Natural killer cell (primary cell): Measurements from ENCODE around the gene ZNF419. TPM values are rescaled to one million over a fixed set of nuclear protein-coding genes. Genes with fewer than 3 reads are reported as not detected.
A peak's percentile ranks its signal among the peaks of the same experiment; 100 is the strongest.

Experiments
- ATAC-seq, 3 donors: fragments of 150-1000 bp in 2 of 3; fragments of 200-7000 bp in 1 of 3; cut with Tn5 transposase; 1 replicate in 1 of 3; 2 replicates in 2 of 3; pipeline ENCODE4 v1.10.0; 2021; ENCODE audit warnings: mild to moderate bottlenecking in 2 of 3, moderate library complexity in 2 of 3
- DNase-seq, 2 donors: peaks; one replicate each; pipeline versions ENCODE4 v3.0.0 to v3.0.0-alpha.2; 2013 to 2021; ENCODE audit warnings: mixed read lengths in 1 of 2
- H3K27ac ChIP-seq: one replicate; pipeline ENCODE4 v1.5.1; 2013; ENCODE audit warnings: mild to moderate bottlenecking, low read length
- H3K27me3 ChIP-seq: one replicate; pipeline ENCODE4 v1.6.1; 2013; ENCODE audit warnings: low read length; ENCODE audit not compliant: control insufficient read depth, insufficient read depth
- H3K36me3 ChIP-seq: one replicate; pipeline ENCODE4 v1.6.1; 2013; ENCODE audit warnings: low read length; ENCODE audit not compliant: control insufficient read depth, insufficient read depth
- H3K4me1 ChIP-seq: one replicate; pipeline ENCODE4 v1.6.1; 2013; ENCODE audit warnings: low read length; ENCODE audit not compliant: control insufficient read depth, insufficient read depth
- H3K4me3 ChIP-seq: one replicate; pipeline ENCODE4 v1.5.1; 2013; ENCODE audit warnings: low read length
- H3K9me3 ChIP-seq: one replicate; pipeline ENCODE4 v1.6.1; 2013; ENCODE audit warnings: low read length; ENCODE audit not compliant: control insufficient read depth, insufficient read depth
- H3K27ac Mint-ChIP-seq, 2 donors: one replicate each; pipeline ENCODE4 v1.8.0; 2022; ENCODE audit warnings: mild to moderate bottlenecking in 2 of 2, mixed read lengths in 2 of 2, moderate library complexity in 1 of 2
- H3K27me3 Mint-ChIP-seq, 2 donors: one replicate each; pipeline ENCODE4 v1.8.0; 2022; ENCODE audit warnings: low read depth in 2 of 2, mixed read lengths in 2 of 2
- H3K36me3 Mint-ChIP-seq: one replicate; pipeline ENCODE4 v1.8.0; 2022; ENCODE audit warnings: mixed read lengths
- H3K4me1 Mint-ChIP-seq, 2 donors: one replicate each; pipeline ENCODE4 v1.8.0; 2022; ENCODE audit warnings: mixed read lengths in 2 of 2
- H3K4me3 Mint-ChIP-seq: one replicate; pipeline ENCODE4 v1.8.0; 2022; ENCODE audit warnings: mild to moderate bottlenecking, moderate library complexity, mixed read lengths
- H3K9me3 Mint-ChIP-seq, 2 donors: one replicate each; pipeline ENCODE4 v1.8.0; 2022; ENCODE audit warnings: mixed read lengths in 2 of 2
- CTCF ChIP-seq: fragments of 200-600 bp; IDR thresholded peaks from one replicate; pipeline ENCODE4 v1.8.0; 2022; ENCODE audit warnings: antibody characterized with exemption
- WGBS: methylation state at CpG from one replicate; pipeline ENCODE4 v1.1.7; 2013; ENCODE audit warnings: missing lambda C conversion rate; ENCODE audit not compliant: insufficient coverage; 5-methylcytosine and 5-hydroxymethylcytosine counted together
- intact Hi-C: fragments of 100-400 bp; cut with micrococcal nuclease; formaldehyde crosslinking; loops from one replicate; pipeline ENCODE4 v1.14.2; 2022
- total RNA-seq, 4 donors: library from RNA; stranded (reverse); fragments of 120-200 nt in 1 of 4; gene quantifications; one replicate each; pipeline versions ENCODE4 v1.2.3 to v1.2.4, GENCODE V29; 2013 to 2022

ZNF419 gene
- total RNA-seq, 3 donors from 2014 or later (not counting 1 experiment from before 2014, with no cell fraction given) = 5.9 to 11.3 (median 8.5) TPM

- Histone ChIP-seq H3K27ac (no peak overlapping the region), H3K27me3 (no peaks in the 10 kb centered on the region), H3K36me3 (peaks cover 4% of the 10 kb centered on the region), H3K9me3 (peaks cover 42% of the 10 kb centered on the region), H3K4me3 (no peak overlapping the region), H3K4me1 (no peaks in the 10 kb centered on the region)
- no peaks in the 10 kb centered on the region for H3K27me3 Mint-ChIP-seq
- H3K36me3 Mint-ChIP-seq = peaks cover 29% of the 10 kb centered on the region
- peaks cover 0 to 26% of the 10 kb centered on the region in 2 donors for H3K4me1 Mint-ChIP-seq
- WGBS = 64% methylated on average over 5 of the region's 5 CpGs
- peaks cover 0 to 8% of the 10 kb centered on the region in 2 donors for H3K9me3 Mint-ChIP-seq
- DNase-seq (no peak), ATAC-seq (no peak)
- intact Hi-C loops = no loop called here
- no peak overlapping the region for H3K27ac Mint-ChIP-seq
- TF ChIP-seq CTCF = no peak
- no peak overlapping the region for H3K4me3 Mint-ChIP-seq
Observed at GRCh38 chr19:57443121-57443696, 44.3 kb upstream of the ZNF419 start.

- ATAC-seq (no peak), DNase-seq (no peak)
- TF ChIP-seq CTCF = no peak
- no peak overlapping the region for H3K4me3 Mint-ChIP-seq
- no peak overlapping the region for H3K27ac Mint-ChIP-seq
- no peaks in the 10 kb centered on the region for H3K27me3 Mint-ChIP-seq
- H3K4me1 Mint-ChIP-seq = no peaks in the 10 kb centered on the region
- Histone ChIP-seq H3K9me3 (peaks cover 13% of the 10 kb centered on the region), H3K27ac (no peak overlapping the region), H3K4me1 (no peaks in the 10 kb centered on the region), H3K4me3 (no peak overlapping the region), H3K36me3 (no peaks in the 10 kb centered on the region), H3K27me3 (no peaks in the 10 kb centered on the region)
- H3K36me3 Mint-ChIP-seq = peaks cover 16% of the 10 kb centered on the region
- peaks cover 8 to 12% of the 10 kb centered on the region in 2 donors for H3K9me3 Mint-ChIP-seq
- WGBS = 95% methylated on average over 2 of the region's 3 CpGs
- intact Hi-C loops = no loop called here
Observed at GRCh38 chr19:57452307-57452706, 35.2 kb upstream of the ZNF419 start.

GRCh38 chr19:57465680-57466381 is 21.7 kb upstream of the ZNF419 start:
- no peaks in the 10 kb centered on the region for H3K27me3 Mint-ChIP-seq
- H3K36me3 Mint-ChIP-seq = peaks cover 67% of the 10 kb centered on the region
- Histone ChIP-seq H3K36me3 (no peaks in the 10 kb centered on the region), H3K27ac (no peak overlapping the region), H3K9me3 (peaks cover 25% of the 10 kb centered on the region), H3K4me3 (no peak overlapping the region), H3K4me1 (no peaks in the 10 kb centered on the region), H3K27me3 (no peaks in the 10 kb centered on the region)
- peaks cover 18 to 23% of the 10 kb centered on the region in 2 donors for H3K9me3 Mint-ChIP-seq
- no peaks in the 10 kb centered on the region for H3K4me1 Mint-ChIP-seq
- ATAC-seq = peak; percentile 61 to 75 (median 68)
- no peak overlapping the region for H3K27ac Mint-ChIP-seq
- intact Hi-C loops = no loop called here
- peak in 1 of 2 donors; percentile 57 for DNase-seq
- H3K4me3 Mint-ChIP-seq = no peak overlapping the region
- WGBS = 90% methylated on average over 5 of the region's 5 CpGs
- TF ChIP-seq CTCF = peak; percentile 43
